ENCODE results near the gene BMF.

Gene BMF

DNA sequence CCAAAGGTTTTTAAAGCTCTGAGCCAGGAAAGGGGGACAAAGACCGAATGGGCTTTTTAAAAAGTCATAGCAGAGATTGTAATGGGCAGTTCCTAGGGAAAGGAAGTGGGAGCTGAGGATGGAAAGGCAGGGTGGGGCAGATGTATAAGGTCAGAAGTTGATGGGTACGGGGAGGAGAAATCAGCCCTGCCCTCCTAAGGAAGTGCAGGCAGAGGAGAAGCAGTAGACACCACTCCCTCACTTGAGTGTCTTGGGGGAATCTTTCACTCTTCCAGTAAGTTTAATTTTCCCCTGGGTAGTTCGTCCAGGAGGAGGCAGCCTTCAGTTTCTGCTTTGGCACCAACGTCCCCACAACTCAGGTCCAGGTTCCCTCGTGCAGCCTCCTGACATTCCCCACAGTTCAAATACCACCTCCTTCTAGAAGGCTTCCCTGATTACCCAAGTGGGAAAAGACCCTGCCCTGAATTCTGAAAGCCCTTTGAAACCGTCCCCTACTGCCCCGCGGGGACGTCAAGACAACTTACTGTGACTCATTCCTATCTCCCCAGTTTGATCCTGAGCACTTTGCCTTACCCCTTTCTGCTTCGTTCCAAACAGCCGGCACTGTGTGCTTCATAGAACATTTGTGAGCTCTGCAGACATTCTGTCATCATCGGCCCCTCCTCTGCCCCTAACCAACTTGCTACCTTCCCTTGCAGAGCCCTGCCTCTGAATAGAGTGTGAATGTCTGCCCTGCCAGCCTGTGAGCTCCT lies 55.4 kb downstream of the BMF start:
- TF ChIP-seq, protein P1, sequence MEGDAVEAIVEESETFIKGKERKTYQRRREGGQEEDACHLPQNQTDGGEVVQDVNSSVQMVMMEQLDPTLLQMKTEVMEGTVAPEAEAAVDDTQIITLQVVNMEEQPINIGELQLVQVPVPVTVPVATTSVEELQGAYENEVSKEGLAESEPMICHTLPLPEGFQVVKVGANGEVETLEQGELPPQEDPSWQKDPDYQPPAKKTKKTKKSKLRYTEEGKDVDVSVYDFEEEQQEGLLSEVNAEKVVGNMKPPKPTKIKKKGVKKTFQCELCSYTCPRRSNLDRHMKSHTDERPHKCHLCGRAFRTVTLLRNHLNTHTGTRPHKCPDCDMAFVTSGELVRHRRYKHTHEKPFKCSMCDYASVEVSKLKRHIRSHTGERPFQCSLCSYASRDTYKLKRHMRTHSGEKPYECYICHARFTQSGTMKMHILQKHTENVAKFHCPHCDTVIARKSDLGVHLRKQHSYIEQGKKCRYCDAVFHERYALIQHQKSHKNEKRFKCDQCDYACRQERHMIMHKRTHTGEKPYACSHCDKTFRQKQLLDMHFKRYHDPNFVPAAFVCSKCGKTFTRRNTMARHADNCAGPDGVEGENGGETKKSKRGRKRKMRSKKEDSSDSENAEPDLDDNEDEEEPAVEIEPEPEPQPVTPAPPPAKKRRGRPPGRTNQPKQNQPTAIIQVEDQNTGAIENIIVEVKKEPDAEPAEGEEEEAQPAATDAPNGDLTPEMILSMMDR (IDR thresholded peaks at IDR 0.05; ENCODE audit: low read depth, low read length): no peak
- H3K4me3 ChIP-seq (ENCODE audit: low read depth, low read length): no peak overlapping the region

DNA sequence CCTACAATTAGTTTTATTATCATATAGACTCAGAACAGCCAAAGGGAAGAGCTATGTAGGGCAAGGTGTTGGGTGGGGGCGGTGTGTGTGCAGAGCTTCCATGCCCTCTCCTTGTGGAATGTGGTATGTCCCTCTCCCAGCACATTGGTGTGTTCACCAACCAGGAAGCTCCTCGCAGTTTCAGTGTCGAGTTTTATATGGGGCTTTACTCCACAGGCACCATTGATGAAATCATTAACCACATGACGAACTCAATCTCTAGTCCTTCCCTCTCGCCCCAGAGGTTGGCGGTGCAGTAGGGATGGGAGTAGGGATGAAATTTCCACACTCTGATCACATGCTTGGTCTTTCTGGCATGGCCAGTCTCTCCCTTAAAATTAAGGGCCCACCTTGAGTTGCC lies 56.1 kb downstream of the BMF start:
- H3K4me3 ChIP-seq (ENCODE audit: low read depth, low read length): no peak overlapping the region
- TF ChIP-seq, protein P1 (IDR thresholded peaks at IDR 0.05; ENCODE audit: low read depth, low read length): no peak

DNA sequence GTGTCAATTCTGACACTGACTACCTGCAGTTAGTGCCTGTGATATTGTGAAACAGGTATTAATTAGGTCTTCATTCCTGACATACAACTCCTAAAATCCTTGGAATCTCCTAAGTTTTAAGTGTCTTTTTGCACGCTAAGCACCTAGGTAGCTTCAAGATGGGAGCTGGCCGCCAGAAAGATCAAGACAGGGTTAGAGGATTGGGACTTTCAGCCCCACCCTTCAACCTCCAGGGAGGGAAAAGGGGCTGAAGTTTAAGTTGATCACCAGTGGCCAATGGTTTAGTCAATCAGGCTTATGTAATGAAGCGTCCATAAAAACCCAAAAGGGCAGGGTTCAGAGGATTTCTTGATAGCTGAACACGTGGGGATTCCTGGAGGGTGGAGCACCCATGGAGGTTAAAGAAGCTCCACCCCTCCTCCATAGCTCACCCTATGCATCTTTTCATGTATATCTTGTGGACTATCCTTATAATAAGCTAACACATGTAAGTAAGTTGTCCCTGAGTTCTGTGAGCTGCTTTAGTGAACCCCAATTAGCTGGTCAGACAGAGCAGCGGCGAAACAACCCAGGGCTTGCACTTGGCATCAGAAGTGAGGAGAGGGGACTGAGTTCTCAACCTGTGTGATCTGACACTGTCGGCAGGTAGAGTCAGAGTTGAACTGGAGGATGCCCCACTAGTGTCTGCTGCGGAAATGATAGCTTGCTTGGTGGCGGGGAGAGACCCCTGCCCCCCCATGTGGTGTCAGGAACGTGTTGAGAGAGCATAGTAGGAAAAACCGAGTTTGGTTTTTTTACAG lies 56.9 kb downstream of the BMF start:
- H3K4me3 ChIP-seq (ENCODE audit: low read depth, low read length): no peak overlapping the region
- TF ChIP-seq, protein P1 (IDR thresholded peaks at IDR 0.05; ENCODE audit: low read depth, low read length): no peak

DNA sequence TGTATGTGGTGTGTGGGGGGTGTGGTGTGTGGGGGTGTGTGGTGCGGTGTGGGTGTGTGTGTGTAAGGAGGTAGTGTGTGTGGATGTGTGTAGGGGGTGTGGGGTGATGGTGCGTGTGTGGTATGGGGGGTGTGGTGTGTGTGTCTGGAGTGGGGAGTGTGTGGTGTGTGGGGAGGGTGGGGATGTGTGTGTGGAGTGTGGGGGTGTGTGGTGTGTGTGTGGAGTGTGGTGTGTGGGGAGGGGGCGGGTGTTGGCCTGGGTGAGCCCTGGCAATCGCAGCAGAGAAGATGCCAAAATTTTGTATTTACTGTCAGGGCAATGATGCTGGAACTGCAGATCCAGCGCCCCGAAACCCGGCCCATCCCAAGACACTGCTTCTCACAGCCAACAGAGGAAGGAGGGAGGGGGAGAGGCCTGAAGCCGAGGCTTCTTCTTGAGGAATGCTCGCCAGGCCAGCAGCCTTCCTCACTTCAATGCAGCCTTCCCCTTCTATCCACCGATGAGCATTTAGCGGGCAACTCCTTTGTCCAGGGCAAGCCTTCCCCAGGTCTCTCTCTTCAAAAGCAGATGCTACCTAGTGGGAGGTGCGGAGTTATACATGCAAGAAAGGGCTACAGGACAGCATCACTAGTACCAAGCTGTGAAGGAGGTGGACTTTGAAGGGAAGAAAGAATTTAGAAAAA lies 57.8 kb downstream of the BMF start:
- TF ChIP-seq, protein P1 (IDR thresholded peaks at IDR 0.05; ENCODE audit: low read depth, low read length): no peak

DNA sequence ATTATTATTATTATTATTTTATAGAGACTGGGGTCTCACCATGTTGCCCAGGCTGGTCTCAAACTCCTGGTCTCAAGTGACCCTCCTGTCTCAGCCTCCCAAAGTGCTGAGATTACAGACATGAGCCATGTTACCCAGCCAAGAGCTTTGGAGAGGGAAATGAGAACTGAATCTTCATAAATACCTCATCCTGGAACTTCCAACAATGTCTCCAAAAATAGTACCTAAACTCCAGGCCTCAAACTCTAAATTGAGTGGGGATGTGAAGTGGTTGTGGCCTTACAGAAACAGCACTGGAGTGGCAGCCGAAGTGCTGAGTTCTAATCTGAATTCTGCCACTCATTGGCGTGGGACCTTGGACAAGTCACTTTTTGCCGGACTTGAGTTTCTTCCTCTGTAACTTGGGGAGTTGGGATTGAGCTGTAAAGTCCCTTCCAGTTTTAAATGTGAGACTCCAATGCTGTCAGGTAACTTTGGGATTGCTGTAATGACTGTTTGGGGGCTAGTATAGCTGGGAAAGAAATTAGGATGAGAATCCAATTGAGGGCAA lies 59.7 kb downstream of the BMF start:
- TF ChIP-seq, protein P1 (IDR thresholded peaks at IDR 0.05; ENCODE audit: low read depth, low read length): no peak
- no peak overlapping the region for H3K4me3 ChIP-seq (ENCODE audit: low read depth, low read length)

More for the DNA sequence above, 57.8 kb downstream of the BMF start:
- H3K4me3 ChIP-seq (ENCODE audit: low read depth, low read length): no peak overlapping the region

DNA sequence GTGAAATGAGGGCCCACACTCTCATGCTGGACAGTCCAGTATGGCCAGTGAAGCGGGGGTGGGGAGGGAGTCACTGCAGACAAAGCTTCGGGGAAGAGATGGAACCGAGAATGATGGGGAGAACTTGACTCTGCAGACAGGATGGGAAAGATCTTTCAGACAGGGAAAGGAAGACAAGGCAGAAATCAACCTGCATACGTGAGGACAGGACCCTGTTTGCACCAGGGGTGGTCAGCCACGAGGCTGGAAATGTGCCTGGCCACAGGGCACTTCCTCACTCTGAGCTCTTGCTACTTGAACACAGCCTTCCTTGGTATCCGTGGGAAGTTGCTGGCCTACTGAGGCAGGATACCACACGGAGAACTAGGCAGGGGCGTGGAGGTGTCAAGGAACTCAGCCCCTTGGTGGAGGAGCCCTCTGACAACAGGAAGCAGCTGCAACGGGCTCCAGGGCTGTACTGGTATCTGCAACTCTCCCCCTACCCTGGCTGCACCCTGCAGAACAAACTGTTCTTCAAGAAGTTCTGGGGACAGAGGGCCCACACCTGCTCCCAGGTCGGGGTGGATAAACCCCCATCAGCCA lies 60.4 kb downstream of the BMF start:
- TF ChIP-seq, protein P1 (IDR thresholded peaks at IDR 0.05; ENCODE audit: low read depth, low read length): no peak
- no peak overlapping the region for H3K4me3 ChIP-seq (ENCODE audit: low read depth, low read length)
